Psoas muscle (tissue), 8 donors: ENCODE data around the gene FLYWCH1. TPM values are rescaled to one million over a fixed set of nuclear protein-coding genes. Genes with fewer than 3 reads are reported as not detected.
A peak's percentile ranks its signal among the peaks of the same experiment; 100 is the strongest.

Source experiments
- ATAC-seq, 4 donors: fragments of 200-7000 bp; cut with Tn5 transposase; one replicate each; pipeline ENCODE4 v1.9.1; 2020; ENCODE audit warnings: moderate library complexity in 3 of 4, mild to moderate bottlenecking in 2 of 4
- DNase-seq, 2 donors: peaks; one replicate each; pipeline ENCODE4 v3.0.0-alpha.2; 2020
- H3K27ac ChIP-seq: fragments of 200-600 bp; one replicate; pipeline ENCODE4 v1.8.0; 2022
- H3K27me3 ChIP-seq, 3 donors: fragments of 200-600 bp in 1 of 3; one replicate each; pipeline versions ENCODE4 v1.6.1 to v1.8.0; 2013 to 2022; ENCODE audit warnings: low read length in 2 of 3, mild to moderate bottlenecking in 2 of 3, moderate library complexity in 1 of 3; ENCODE audit not compliant: insufficient read depth in 3 of 3
- H3K36me3 ChIP-seq, 2 donors: fragments of 200-600 bp in 1 of 2; one replicate each; pipeline versions ENCODE4 v1.6.1 to v1.8.0; 2013 to 2022; ENCODE audit warnings: low read depth in 1 of 2, mild to moderate bottlenecking in 1 of 2, moderate library complexity in 1 of 2; ENCODE audit not compliant: insufficient read depth in 1 of 2
- H3K4me1 ChIP-seq: fragments of 200-600 bp; one replicate; pipeline ENCODE4 v1.8.0; 2022
- H3K4me3 ChIP-seq: fragments of 200-600 bp; one replicate; pipeline ENCODE4 v1.8.0; 2022; ENCODE audit warnings: mild to moderate bottlenecking
- H3K9me3 ChIP-seq: fragments of 200-600 bp; one replicate; pipeline ENCODE4 v1.8.0; 2022
- WGBS, 3 donors: extraction: QIAGEN DNeasy Blood & Tissue Kit; methylation state at CpG; one replicate each; pipeline versions ENCODE4 v1.1.6 to v1.1.7; 2013; 5-methylcytosine and 5-hydroxymethylcytosine counted together
- intact Hi-C, 2 donors: fragments of 100-400 bp; cut with DNase I; formaldehyde crosslinking; loops; one replicate each; pipeline versions ENCODE4 v1.11.0 to v1.14.2; 2022
- polyA plus RNA-seq, 3 donors: library from polyadenylated mRNA; stranded (reverse); fragments of 200-250 nt; gene quantifications; one replicate each; pipeline ENCODE4 v1.2.3, GENCODE V29; 2013
- total RNA-seq, 4 donors: library from RNA; stranded (reverse); fragmentation: NEBNext Ultra II Directional in 2 of 4; extraction: Animal tissue kit (Norgen Biotek cat#: 25700) in 2 of 4; gene quantifications; one replicate each; pipeline versions ENCODE4 v1.2.1 to v1.2.4, GENCODE V29; 2021 to 2023
- TF ChIP-seq, protein P1 (sequence below): fragments of 200-600 bp; IDR thresholded peaks from one replicate; pipeline ENCODE4 v1.8.0; 2022; ENCODE audit warnings: antibody characterized with exemption
- donor health status: healthy with polysubstance abuse.
- donor health status: DM: no; HTN: no; CAD: no; lungs with moderate emphysema.
- donor health status: Bipolar disorder and iron deficiency.
- donor health status: healthy.
- donor health status: DM: yes; HTN: yes; CAD: no.
- donor health status: DM: no; HTN: no; CAD: no.
- donor health status: DM: no; HTN: no; CAD: no.
- donor health status: DM: yes; HTN: yes; CAD: no.

FLYWCH1 gene
- total and polyA plus RNA-seq, 7 donors = 21.2 to 65.2 (median 38.2) TPM

- Histone ChIP-seq H3K27me3 (no peaks in the 10 kb centered on the region), H3K27ac (peak overlapping the region; percentile 87), H3K4me1 (peaks cover 11% of the 10 kb centered on the region), H3K9me3 (no peaks in the 10 kb centered on the region), H3K36me3 (no peaks in the 10 kb centered on the region), H3K4me3 (peak overlapping the region; percentile 85)
- intact Hi-C loops = no loop called here
- ATAC-seq (peak; percentile 47 to 70 (median 62)), DNase-seq (peak; percentile 85 to 90)
- WGBS, 3 donors = 0 to 1% (median 1%) methylated on average over 60 to 62 of the region's 62 CpGs
- TF ChIP-seq, protein P1, sequence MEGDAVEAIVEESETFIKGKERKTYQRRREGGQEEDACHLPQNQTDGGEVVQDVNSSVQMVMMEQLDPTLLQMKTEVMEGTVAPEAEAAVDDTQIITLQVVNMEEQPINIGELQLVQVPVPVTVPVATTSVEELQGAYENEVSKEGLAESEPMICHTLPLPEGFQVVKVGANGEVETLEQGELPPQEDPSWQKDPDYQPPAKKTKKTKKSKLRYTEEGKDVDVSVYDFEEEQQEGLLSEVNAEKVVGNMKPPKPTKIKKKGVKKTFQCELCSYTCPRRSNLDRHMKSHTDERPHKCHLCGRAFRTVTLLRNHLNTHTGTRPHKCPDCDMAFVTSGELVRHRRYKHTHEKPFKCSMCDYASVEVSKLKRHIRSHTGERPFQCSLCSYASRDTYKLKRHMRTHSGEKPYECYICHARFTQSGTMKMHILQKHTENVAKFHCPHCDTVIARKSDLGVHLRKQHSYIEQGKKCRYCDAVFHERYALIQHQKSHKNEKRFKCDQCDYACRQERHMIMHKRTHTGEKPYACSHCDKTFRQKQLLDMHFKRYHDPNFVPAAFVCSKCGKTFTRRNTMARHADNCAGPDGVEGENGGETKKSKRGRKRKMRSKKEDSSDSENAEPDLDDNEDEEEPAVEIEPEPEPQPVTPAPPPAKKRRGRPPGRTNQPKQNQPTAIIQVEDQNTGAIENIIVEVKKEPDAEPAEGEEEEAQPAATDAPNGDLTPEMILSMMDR = peak; percentile 89
Measured at GRCh38 chr16:2904100-2904921, 7.4 kb upstream of the FLYWCH1 start.

GRCh38 chr16:2904922-2905240 lies 6.8 kb upstream of the FLYWCH1 start:
- Histone ChIP-seq H3K4me1 (peaks cover 11% of the 10 kb centered on the region), H3K4me3 (peak overlapping the region; percentile 85), H3K9me3 (no peaks in the 10 kb centered on the region), H3K27ac (peak overlapping the region; percentile 87), H3K27me3 (no peaks in the 10 kb centered on the region), H3K36me3 (no peaks in the 10 kb centered on the region)
- WGBS, 3 donors = 0 to 1% (median 1%) methylated on average over 26 to 32 of the region's 32 CpGs
- DNase-seq (no peak), ATAC-seq (peak in 1 of 4 donors; percentile 0)
- TF ChIP-seq, protein P1 = no peak
- intact Hi-C loops = no loop called here

GRCh38 chr16:2905241-2905987 lies 6.3 kb upstream of the FLYWCH1 start:
- Histone ChIP-seq H3K4me1 (peaks cover 11% of the 10 kb centered on the region), H3K9me3 (no peaks in the 10 kb centered on the region), H3K27ac (peak overlapping the region; percentile 87), H3K4me3 (peak overlapping the region; percentile 85), H3K27me3 (no peaks in the 10 kb centered on the region), H3K36me3 (no peaks in the 10 kb centered on the region)
- DNase-seq (peak; percentile 99 to 100), ATAC-seq (peak; percentile 87 to 92 (median 88))
- 0 to 1% (median 1%) methylated on average over 43 to 49 of the region's 51 CpGs for WGBS, 3 donors
- intact Hi-C loops = no loop called here
- TF ChIP-seq, protein P1 = no peak

DNA sequence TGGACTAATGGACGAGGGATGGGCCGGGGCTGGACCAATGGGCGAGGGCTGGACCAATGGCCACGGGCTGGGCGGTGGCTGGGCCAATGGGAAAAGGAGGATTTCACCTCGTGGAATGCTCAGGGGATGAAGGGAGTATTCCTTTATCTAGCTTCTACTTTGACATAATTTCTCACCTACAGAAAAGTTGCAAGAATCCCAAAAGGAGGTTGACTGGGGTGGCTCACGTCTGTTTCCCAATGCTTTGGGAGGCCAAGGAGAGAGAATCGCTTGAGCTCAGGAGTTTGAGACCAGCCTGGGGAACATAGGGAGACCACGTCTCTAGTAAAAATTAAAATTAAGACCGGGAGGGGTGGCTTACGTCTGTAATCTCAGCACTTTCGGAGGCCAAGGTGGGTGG lies 5.7 kb upstream of the FLYWCH1 start:
- no peaks in the 10 kb centered on the region for H3K36me3 ChIP-seq
- TF ChIP-seq, protein P1 = no peak
- WGBS, 3 donors = 20 to 26% (median 23%) methylated on average over 12 of the region's 12 CpGs
- H3K9me3 ChIP-seq = no peaks in the 10 kb centered on the region
- H3K4me3 ChIP-seq = no peak overlapping the region
- no peaks in the 10 kb centered on the region for H3K27me3 ChIP-seq
- intact Hi-C loops = no loop called here
- DNase-seq (no peak), ATAC-seq (no peak)
- H3K4me1 ChIP-seq = peaks cover 11% of the 10 kb centered on the region
- H3K27ac ChIP-seq = peak overlapping the region; percentile 58
